ENCODE results near the gene TEF.

TEF gene

GRCh38 chr22:41367680-41368542 lies 13.8 kb upstream of the TEF start:
- TF ChIP-seq CTCF (IDR thresholded peaks at IDR 0.05; ENCODE audit: low read depth, low read length): no peak
- peak; percentile 16 for DNase-seq (ENCODE audit: extremely low read depth, low read depth)

- DNase-seq (ENCODE audit: extremely low read depth, low read depth): no peak
- no peak for TF ChIP-seq CTCF (IDR thresholded peaks at IDR 0.05; ENCODE audit: low read depth, low read length)
These were observed 13.0 kb upstream of the TEF start for GRCh38 chr22:41368543-41369423.

- no peak for DNase-seq (ENCODE audit: extremely low read depth, low read depth)
- no peak for TF ChIP-seq CTCF (IDR thresholded peaks at IDR 0.05; ENCODE audit: low read depth, low read length)
These were observed 12.4 kb upstream of the TEF start for GRCh38 chr22:41369424-41369745.

- no peak for DNase-seq (ENCODE audit: extremely low read depth, low read depth)
- TF ChIP-seq CTCF (IDR thresholded peaks at IDR 0.05; ENCODE audit: low read depth, low read length): no peak
These were observed 11.9 kb upstream of the TEF start for GRCh38 chr22:41369837-41370236.

- no peak for DNase-seq (ENCODE audit: extremely low read depth, low read depth)
- TF ChIP-seq CTCF (IDR thresholded peaks at IDR 0.05; ENCODE audit: low read depth, low read length): no peak
These were observed 3.9 kb upstream of the TEF start for GRCh38 chr22:41377846-41378245.

GRCh38 chr22:41380993-41381328 lies 781 bp upstream of the TEF start:
- peak; percentile 94 for DNase-seq (ENCODE audit: extremely low read depth, low read depth)

More at GRCh38 chr22:41380993-41381328, 781 bp upstream of the TEF start:
- no peak for TF ChIP-seq CTCF (IDR thresholded peaks at IDR 0.05; ENCODE audit: low read depth, low read length)
